Uterus (tissue), 2 donors: ENCODE results near the gene TNF.

Experiments
- CTCF ChIP-seq, 4 experiments: fragments of 200-600 bp in 2 of 4; fragments of 450-650 bp in 2 of 4; sonication (generic) in 2 of 4; IDR thresholded peaks; one replicate each; pipeline ENCODE4 v1.5.1; 2016 to 2019; ENCODE audit warnings: antibody characterized with exemption in 4 of 4, mild to moderate bottlenecking in 2 of 4, moderate library complexity in 1 of 4
- POLR2A ChIP-seq, 2 donors: fragments of 450-650 bp; IDR thresholded peaks; one replicate each; pipeline ENCODE4 v1.6.1; 2016; ENCODE audit warnings: antibody characterized with exemption in 2 of 2, mild to moderate bottlenecking in 1 of 2, moderate library complexity in 1 of 2

DNA sequence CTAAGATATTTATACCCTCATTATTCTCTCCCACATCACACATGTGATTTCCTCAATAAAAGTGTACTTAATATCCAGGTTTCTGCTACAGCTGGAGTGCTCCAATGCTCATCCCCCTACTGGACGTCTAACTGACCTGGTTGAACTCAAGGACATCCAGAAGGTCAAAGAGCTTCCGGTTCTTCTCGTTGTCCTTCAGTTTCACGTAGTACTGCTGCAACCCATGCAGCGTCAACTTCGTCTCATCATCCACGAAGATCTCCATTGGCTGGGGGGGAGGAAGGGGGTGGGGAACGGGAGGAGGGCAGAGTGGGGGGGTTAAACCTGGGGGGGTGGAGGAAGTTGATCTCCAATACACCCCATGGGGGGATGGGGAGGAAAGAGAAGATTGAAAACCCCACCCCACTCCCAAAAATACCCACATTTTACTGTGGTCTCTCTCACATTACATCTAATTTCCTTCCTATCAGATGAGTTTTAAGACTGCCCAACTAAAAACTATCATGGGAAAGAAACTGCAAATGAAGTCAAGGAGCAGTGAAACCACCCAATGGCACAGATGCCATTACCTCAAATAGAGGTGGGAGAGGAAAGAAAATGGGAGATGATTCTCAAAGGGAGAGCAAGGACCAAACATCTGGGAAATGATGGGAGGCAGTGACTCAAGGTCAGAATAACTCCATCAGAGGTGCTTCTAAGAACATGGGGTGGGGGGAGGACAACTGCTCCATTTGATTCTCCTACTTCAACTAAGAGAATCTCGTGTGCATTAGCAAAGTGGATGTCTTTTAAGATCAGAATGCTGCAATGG is 42.5 kb upstream of the TNF start:
- no peak for TF ChIP-seq POLR2A (IDR thresholded peaks at IDR 0.05)
- no peak for TF ChIP-seq CTCF (IDR thresholded peaks at IDR 0.05)
